Colonic mucosa (tissue), 4 donors: ENCODE results near the gene TXNIP. TPM values are rescaled to one million over a fixed set of nuclear protein-coding genes. Genes with fewer than 3 reads are reported as not detected.
A peak's percentile ranks its signal among the peaks of the same experiment; 100 is the strongest.

Experiments
- DNase-seq: peaks from one replicate; pipeline ENCODE4 v3.0.0-alpha.2; 2020
- H3K27ac ChIP-seq: fragments of 200-600 bp; one replicate; pipeline ENCODE4 v1.8.0; 2021
- H3K27me3 ChIP-seq: fragments of 200-600 bp; one replicate; pipeline ENCODE4 v1.8.0; 2021
- H3K36me3 ChIP-seq: fragments of 200-600 bp; one replicate; pipeline ENCODE4 v1.8.0; 2021
- H3K4me1 ChIP-seq: fragments of 200-600 bp; one replicate; pipeline ENCODE4 v1.8.0; 2021; ENCODE audit warnings: mild to moderate bottlenecking
- H3K4me3 ChIP-seq: fragments of 200-600 bp; one replicate; pipeline ENCODE4 v1.8.0; 2021
- H3K9ac ChIP-seq, 2 donors: one replicate each; pipeline ENCODE4 v1.7.0; 2013; ENCODE audit warnings: control low read depth in 2 of 2, low read depth in 2 of 2, low read length in 2 of 2
- H3K9me3 ChIP-seq: fragments of 200-600 bp; one replicate; pipeline ENCODE4 v1.8.0; 2021
- intact Hi-C: fragments of 100-400 bp; cut with DNase I; formaldehyde crosslinking; loops from one replicate; pipeline ENCODE4 v1.14.1; 2022
- total RNA-seq, 2 donors: library from RNA; stranded (reverse); fragmentation: NEBNext Ultra II Directional in 1 of 2; extraction: Animal tissue kit (Norgen Biotek cat#: 25700) in 1 of 2; gene quantifications; one replicate each; pipeline ENCODE4 v1.2.1, GENCODE V29; 2021
- TF ChIP-seq, protein P1 (sequence below): fragments of 200-600 bp; IDR thresholded peaks from one replicate; pipeline ENCODE4 v1.8.0; 2022; ENCODE audit warnings: antibody characterized with exemption, mild to moderate bottlenecking
- donor health status: healthy.
- donor health status: DM: no; HTN: no; CAD: no.
- donor health status: DM: no; HTN: no; CAD: no.

The TXNIP gene
- 100 to 1,000 TPM; 302 to 496 TPM for total RNA-seq

GRCh38 chr1:145996433-145997015 lies at the start of gene TXNIP:
TXNIP (minus strand) TSS chr1:145996579; CDS start chr1:145996266, 313 bp downstream.
- H3K4me1 ChIP-seq = peaks cover 11% of the 10 kb centered on the region
- TF ChIP-seq, protein P1, sequence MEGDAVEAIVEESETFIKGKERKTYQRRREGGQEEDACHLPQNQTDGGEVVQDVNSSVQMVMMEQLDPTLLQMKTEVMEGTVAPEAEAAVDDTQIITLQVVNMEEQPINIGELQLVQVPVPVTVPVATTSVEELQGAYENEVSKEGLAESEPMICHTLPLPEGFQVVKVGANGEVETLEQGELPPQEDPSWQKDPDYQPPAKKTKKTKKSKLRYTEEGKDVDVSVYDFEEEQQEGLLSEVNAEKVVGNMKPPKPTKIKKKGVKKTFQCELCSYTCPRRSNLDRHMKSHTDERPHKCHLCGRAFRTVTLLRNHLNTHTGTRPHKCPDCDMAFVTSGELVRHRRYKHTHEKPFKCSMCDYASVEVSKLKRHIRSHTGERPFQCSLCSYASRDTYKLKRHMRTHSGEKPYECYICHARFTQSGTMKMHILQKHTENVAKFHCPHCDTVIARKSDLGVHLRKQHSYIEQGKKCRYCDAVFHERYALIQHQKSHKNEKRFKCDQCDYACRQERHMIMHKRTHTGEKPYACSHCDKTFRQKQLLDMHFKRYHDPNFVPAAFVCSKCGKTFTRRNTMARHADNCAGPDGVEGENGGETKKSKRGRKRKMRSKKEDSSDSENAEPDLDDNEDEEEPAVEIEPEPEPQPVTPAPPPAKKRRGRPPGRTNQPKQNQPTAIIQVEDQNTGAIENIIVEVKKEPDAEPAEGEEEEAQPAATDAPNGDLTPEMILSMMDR = no peak

GRCh38 chr1:146039844-146040194 lies 43.4 kb upstream of the TXNIP start:
- TF ChIP-seq, protein P1 = no peak
- Histone ChIP-seq H3K27ac (no peak overlapping the region), H3K4me1 (peaks cover 3% of the 10 kb centered on the region), H3K9me3 (no peaks in the 10 kb centered on the region), H3K27me3 (no peaks in the 10 kb centered on the region), H3K36me3 (no peaks in the 10 kb centered on the region), H3K9ac (no peak overlapping the region), H3K4me3 (no peak overlapping the region)
- intact Hi-C loops = no loop called here
- DNase-seq = no peak

More at GRCh38 chr1:145996433-145997015, at the start of gene TXNIP:
- Histone ChIP-seq H3K9me3 (no peaks in the 10 kb centered on the region), H3K4me3 (peak within 1 kb of the TSS; percentile 79), H3K9ac (peak within 1 kb of the TSS; percentile 84 to 100), H3K27me3 (no peaks in the 10 kb centered on the region), H3K27ac (peak within 1 kb of the TSS; percentile 94), H3K36me3 (peaks cover 9% of the 10 kb centered on the region)
- peak; percentile 99 for DNase-seq
- intact Hi-C loops = no loop called here

DNA sequence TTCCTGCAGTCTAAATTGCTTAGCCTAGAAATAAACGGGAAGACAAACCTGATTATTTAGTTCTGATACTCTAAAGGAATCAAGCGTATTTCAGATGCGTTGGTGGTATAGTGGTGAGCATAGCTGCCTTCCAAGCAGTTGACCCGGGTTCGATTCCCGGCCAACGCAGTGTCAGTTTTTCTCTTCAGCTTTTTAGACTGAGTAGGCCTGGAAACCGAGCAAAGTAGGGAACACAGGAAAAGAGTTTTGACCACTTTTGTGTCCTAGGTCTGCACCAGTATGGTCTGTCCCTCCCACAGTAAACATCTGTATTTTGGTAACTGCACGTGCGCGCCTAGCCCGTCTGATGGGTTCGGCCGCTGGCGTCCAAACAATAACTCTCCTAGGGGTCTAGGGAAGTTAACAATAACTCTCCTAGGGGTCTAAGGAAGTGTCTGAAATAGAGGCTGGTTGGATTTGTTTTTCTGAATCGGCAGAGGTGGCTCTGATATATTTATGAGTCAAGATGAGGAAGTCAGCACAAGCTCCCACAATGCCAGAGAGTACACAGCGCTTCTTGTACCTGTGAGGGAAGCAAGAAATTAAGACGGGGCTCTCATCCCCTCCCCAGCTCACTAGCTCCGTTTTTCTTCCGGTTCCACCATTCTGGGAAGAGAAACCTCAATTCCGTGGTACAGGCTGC lies 40.7 kb upstream of the TXNIP start:
- peak overlapping the region; percentile 70 to 97 for H3K9ac ChIP-seq
- no peaks in the 10 kb centered on the region for H3K27me3 ChIP-seq
- peak overlapping the region; percentile 55 for H3K4me3 ChIP-seq
- peak; percentile 85 for DNase-seq
- TF ChIP-seq, protein P1 = no peak
- H3K4me1 ChIP-seq = peaks cover 3% of the 10 kb centered on the region
- peak overlapping the region; percentile 85 for H3K27ac ChIP-seq
- H3K9me3 ChIP-seq = no peaks in the 10 kb centered on the region
- no peaks in the 10 kb centered on the region for H3K36me3 ChIP-seq
- intact Hi-C loops = no loop called here

DNA sequence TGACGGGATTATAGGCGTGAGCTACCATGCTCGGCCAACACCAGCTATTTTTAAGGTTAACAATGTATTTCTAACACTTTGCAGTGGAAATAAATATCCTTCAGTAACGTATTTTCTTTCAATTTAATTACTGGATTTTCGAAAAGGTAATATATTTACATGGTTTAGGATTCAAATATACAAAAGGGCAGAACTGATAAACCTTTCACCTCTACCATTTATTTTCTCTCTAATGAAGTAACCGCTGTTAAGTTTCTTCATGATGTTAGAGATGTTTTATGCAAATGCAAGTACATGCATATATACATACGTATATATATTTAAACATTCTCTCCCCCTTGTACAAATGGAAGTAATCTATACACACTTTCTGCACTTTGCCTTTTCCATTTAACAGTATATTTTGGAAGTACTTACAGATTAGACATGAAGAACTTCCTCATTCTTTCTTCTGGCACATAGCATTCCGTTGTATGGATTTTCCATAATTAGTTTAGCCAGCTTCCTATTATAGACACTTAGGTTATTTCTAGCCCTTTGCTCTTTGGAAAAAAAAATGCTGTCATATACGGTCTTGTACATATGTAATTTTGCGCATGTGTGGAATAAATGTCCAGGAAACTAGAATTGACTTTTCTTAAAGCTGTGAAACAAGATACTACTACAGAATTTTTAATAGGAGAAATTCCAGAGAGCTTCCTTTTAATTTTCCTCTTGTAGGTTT lies 40.0 kb upstream of the TXNIP start:
- Histone ChIP-seq H3K27me3 (no peaks in the 10 kb centered on the region), H3K9ac (no peak overlapping the region), H3K27ac (peak overlapping the region; percentile 85), H3K4me1 (peaks cover 3% of the 10 kb centered on the region), H3K36me3 (no peaks in the 10 kb centered on the region), H3K4me3 (peak overlapping the region; percentile 55), H3K9me3 (no peaks in the 10 kb centered on the region)
- DNase-seq = no peak
- intact Hi-C loops = no loop called here
- TF ChIP-seq, protein P1 = no peak

GRCh38 chr1:146035048-146035423 lies 38.7 kb upstream of the TXNIP start:
- DNase-seq = no peak
- H3K4me3 ChIP-seq = peak overlapping the region; percentile 14
- peaks cover 3% of the 10 kb centered on the region for H3K4me1 ChIP-seq
- H3K36me3 ChIP-seq = no peaks in the 10 kb centered on the region
- H3K9ac ChIP-seq = no peak overlapping the region
- TF ChIP-seq, protein P1 = no peak
- intact Hi-C loops = no loop called here
- peak overlapping the region; percentile 25 for H3K27ac ChIP-seq
- H3K9me3 ChIP-seq = no peaks in the 10 kb centered on the region
- no peaks in the 10 kb centered on the region for H3K27me3 ChIP-seq
